Measurements from ENCODE around the gene GPX4. TPM values are rescaled to one million over a fixed set of nuclear protein-coding genes. Genes with fewer than 3 reads are reported as not detected.
A peak's percentile ranks its signal among the peaks of the same experiment; 100 is the strongest.

The GPX4 gene
- total RNA-seq, 4 donors from 2014 or later = 338 to 386 (median 375) TPM

DNA sequence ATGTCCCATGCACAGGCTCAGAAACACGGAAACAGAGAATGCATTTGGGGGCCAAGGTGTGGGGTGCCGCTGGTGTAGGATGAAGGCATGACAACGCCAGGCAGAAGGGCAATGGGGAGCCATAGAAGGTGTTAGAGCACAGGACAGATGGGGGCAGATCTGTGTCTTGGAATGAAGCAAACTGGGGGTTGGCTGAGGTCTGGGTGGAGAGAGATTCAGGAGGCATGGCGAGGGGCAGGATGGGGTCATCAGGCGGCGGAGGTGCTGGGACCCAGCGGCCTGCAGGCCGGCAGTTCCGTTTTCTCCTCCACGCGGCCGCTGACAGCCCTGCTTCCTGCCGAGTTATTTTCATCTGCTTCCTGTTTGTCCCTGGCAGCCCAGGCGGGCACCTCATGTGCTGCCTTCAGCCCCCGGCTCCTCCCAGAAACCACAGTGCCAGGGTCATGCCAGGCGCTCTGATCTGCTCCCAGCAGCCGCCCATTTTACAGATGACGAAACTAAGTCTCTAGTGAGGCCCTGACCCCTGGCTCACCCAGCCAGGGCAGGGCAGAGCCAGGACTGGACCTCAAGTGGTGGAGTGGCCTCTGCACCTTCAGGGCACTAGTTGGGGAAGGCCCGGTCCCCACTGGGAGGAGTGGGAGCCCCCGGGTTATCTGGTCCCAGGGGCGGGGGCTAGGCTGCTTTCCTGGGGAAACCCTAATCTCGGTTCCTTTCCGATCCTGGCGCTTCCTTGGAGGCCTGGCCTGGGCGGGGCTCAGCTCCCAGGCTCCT lies 34.6 kb upstream of the GPX4 start:
- H3K27ac ChIP-seq (replicated peaks in 1 of 4) = peak overlapping the region in 1 of 4 donors; percentile 28
- peaks cover 22 to 66% (median 59%) of the 10 kb centered on the region in 4 donors for H3K4me1 ChIP-seq
- H3K36me3 ChIP-seq = no peaks in the 10 kb centered on the region
- peaks cover 15 to 97% (median 49%) of the 10 kb centered on the region in 4 donors for H3K27me3 ChIP-seq
- intact Hi-C loops (cut with DNase I) = no loop called here
- peak; percentile 93 for DNase-seq (ENCODE audit: extremely low spot score)
- TF ChIP-seq, protein P1, sequence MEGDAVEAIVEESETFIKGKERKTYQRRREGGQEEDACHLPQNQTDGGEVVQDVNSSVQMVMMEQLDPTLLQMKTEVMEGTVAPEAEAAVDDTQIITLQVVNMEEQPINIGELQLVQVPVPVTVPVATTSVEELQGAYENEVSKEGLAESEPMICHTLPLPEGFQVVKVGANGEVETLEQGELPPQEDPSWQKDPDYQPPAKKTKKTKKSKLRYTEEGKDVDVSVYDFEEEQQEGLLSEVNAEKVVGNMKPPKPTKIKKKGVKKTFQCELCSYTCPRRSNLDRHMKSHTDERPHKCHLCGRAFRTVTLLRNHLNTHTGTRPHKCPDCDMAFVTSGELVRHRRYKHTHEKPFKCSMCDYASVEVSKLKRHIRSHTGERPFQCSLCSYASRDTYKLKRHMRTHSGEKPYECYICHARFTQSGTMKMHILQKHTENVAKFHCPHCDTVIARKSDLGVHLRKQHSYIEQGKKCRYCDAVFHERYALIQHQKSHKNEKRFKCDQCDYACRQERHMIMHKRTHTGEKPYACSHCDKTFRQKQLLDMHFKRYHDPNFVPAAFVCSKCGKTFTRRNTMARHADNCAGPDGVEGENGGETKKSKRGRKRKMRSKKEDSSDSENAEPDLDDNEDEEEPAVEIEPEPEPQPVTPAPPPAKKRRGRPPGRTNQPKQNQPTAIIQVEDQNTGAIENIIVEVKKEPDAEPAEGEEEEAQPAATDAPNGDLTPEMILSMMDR (IDR thresholded peaks at IDR 0.05) = no peak
- TF ChIP-seq EP300 (IDR thresholded peaks at IDR 0.05) (no peak), POLR2AphosphoS5 (IDR thresholded peaks at IDR 0.05) (no peak), POLR2A (IDR thresholded peaks at IDR 0.05; ENCODE audit: low read depth) (no peak)
- no peaks in the 10 kb centered on the region for H3K9me3 ChIP-seq
- peak overlapping the region; percentile 48 to 60 (median 50) for H3K4me3 ChIP-seq
- 66% methylated on average over 25 of the region's 25 CpGs for WGBS

DNA sequence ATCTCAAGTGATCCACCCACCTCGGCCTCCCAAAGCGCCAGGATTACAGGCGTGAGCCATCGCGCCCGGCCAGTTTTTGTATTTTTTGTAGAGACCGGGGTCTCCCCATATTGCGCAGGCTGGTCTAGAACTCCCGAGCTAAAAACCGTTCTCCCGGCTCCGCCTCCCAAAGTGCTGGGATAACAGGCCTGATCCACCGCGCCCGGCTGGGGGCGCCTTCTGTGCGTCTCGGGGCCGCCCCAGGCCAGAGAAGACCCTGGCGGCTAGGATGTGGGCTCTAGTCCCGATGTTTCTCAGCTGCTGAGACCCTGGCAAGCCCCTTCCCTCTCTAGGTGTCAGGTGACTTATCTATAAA lies 33.2 kb upstream of the GPX4 start:
- no peaks in the 10 kb centered on the region for H3K9me3 ChIP-seq
- H3K27me3 ChIP-seq = peaks cover 15 to 91% (median 47%) of the 10 kb centered on the region in 4 donors
- H3K27ac ChIP-seq (replicated peaks in 1 of 4) = no peak overlapping the region
- intact Hi-C loops (cut with DNase I) = no loop called here
- H3K4me3 ChIP-seq = no peak overlapping the region
- peaks cover 19 to 53% (median 48%) of the 10 kb centered on the region in 4 donors for H3K4me1 ChIP-seq
- no peaks in the 10 kb centered on the region for H3K36me3 ChIP-seq
- no peak for TF ChIP-seq POLR2A (IDR thresholded peaks at IDR 0.05; ENCODE audit: low read depth)
- no peak for TF ChIP-seq POLR2AphosphoS5 (IDR thresholded peaks at IDR 0.05)
- no peak for TF ChIP-seq EP300 (IDR thresholded peaks at IDR 0.05)
- TF ChIP-seq, protein P1 (IDR thresholded peaks at IDR 0.05) = no peak
- WGBS = 27% methylated on average over 8 of the region's 21 CpGs
- no peak for DNase-seq (ENCODE audit: extremely low spot score)

GRCh38 chr19:1070931-1071791 lies 32.6 kb upstream of the GPX4 start:
- Histone ChIP-seq H3K4me1 (peaks cover 19 to 47% (median 43%) of the 10 kb centered on the region in 4 donors), H3K36me3 (no peaks in the 10 kb centered on the region), H3K27ac (replicated peaks in 1 of 4) (no peak overlapping the region), H3K27me3 (peaks cover 15 to 85% (median 44%) of the 10 kb centered on the region in 4 donors), H3K9me3 (no peaks in the 10 kb centered on the region), H3K4me3 (peak overlapping the region; percentile 6 to 45 (median 16))
- intact Hi-C loops (cut with DNase I) = no loop called here
- 52% methylated on average over 23 of the region's 99 CpGs for WGBS
- DNase-seq (ENCODE audit: extremely low spot score) = no peak
- TF ChIP-seq, protein P1 (IDR thresholded peaks at IDR 0.05) = no peak
- no peak for TF ChIP-seq EP300 (IDR thresholded peaks at IDR 0.05)

DNA sequence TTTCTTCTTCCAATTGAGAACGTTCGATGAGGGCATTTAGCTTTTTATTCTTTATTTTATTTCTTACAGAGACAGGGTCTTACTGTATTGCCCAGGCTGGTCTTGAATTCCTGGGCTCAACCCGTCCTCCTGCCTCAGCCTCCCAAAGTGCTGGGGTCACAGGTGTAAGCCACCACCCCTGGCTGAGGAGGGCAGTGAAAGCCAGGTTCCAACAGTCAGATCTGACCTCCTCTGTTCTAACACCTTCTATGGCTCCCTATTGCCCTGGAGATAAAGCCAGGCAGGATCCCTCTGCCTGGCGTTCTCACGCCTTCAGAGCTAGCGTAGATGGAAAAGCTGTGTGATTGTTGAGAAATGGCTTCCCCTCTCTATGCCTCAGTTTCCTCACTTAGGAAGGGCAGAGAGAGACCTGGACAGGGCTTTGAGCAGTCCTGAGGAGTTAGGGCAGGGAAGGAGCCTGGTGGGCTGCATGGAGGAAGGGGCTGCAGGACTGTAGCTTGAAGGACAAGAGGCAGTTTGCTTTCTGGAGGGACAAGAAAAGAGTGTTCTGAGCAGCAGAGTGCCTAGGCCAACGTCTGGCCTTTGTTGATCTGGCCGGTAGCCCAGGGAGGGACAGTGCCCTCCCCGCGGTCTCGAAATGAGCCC lies 31.3 kb upstream of the GPX4 start:
- H3K36me3 ChIP-seq = no peaks in the 10 kb centered on the region
- H3K27me3 ChIP-seq = peaks cover 8 to 72% (median 31%) of the 10 kb centered on the region in 4 donors
- intact Hi-C loops (cut with DNase I) = no loop called here
- H3K27ac ChIP-seq (replicated peaks in 1 of 4) = no peak overlapping the region
- 86% methylated on average over 11 of the region's 11 CpGs for WGBS
- no peak overlapping the region for H3K4me3 ChIP-seq
- no peak for DNase-seq (ENCODE audit: extremely low spot score)
- no peaks in the 10 kb centered on the region for H3K9me3 ChIP-seq
- TF ChIP-seq, protein P1 (IDR thresholded peaks at IDR 0.05) = no peak
- TF ChIP-seq EP300 (IDR thresholded peaks at IDR 0.05) = no peak
- no peak for TF ChIP-seq POLR2AphosphoS5 (IDR thresholded peaks at IDR 0.05)
- no peak for TF ChIP-seq POLR2A (IDR thresholded peaks at IDR 0.05; ENCODE audit: low read depth)
- H3K4me1 ChIP-seq = peaks cover 8 to 33% (median 32%) of the 10 kb centered on the region in 4 donors
